Activated CD4-positive, alpha-beta T cell treated with anti-CD3 and anti-CD28 coated beads for 36 hours (primary cell): ENCODE measurements around the gene IRF8. TPM values are rescaled to one million over a fixed set of nuclear protein-coding genes. Genes with fewer than 3 reads are reported as not detected.
A peak's percentile ranks its signal among the peaks of the same experiment; 100 is the strongest.

Experiments
- ATAC-seq: fragments of 200-7000 bp; cut with Tn5 transposase; one replicate; pipeline ENCODE4 v1.10.0; 2021; ENCODE audit warnings: mild to moderate bottlenecking, moderate library complexity
- CTCF ChIA-PET: fragments of 350-600 bp; sonication (Branson Sonifier 250); formaldehyde crosslinking; loops from one replicate; lab custom pipeline; 2021; ENCODE audit warnings: antibody characterized with exemption; lab: Charles Lee
- POLR2A ChIA-PET: fragments of 350-600 bp; sonication (Branson Sonifier 250); formaldehyde crosslinking; loops from one replicate; lab custom pipeline; 2021; ENCODE audit warnings: antibody characterized with exemption, inconsistent platforms; lab: Charles Lee
- DNase-seq: peaks from one replicate; pipeline ENCODE4 v3.0.0-alpha.2; 2020
- H3K27ac Mint-ChIP-seq: one replicate; pipeline ENCODE4 v1.8.0; 2021; ENCODE audit warnings: mixed read lengths
- H3K27me3 Mint-ChIP-seq: one replicate; pipeline ENCODE4 v1.8.0; 2021; ENCODE audit warnings: mixed read lengths
- H3K36me3 Mint-ChIP-seq: one replicate; pipeline ENCODE4 v1.8.0; 2021; ENCODE audit warnings: low read depth, mixed read lengths
- H3K4me1 Mint-ChIP-seq: one replicate; pipeline ENCODE4 v1.8.0; 2021; ENCODE audit warnings: mixed read lengths
- H3K4me3 Mint-ChIP-seq: one replicate; pipeline ENCODE4 v1.8.0; 2021; ENCODE audit warnings: mild to moderate bottlenecking, moderate library complexity, mixed read lengths
- H3K9me3 Mint-ChIP-seq: one replicate; pipeline ENCODE4 v1.8.0; 2021; ENCODE audit warnings: low read depth, mixed read lengths
- intact Hi-C, 2 experiments: fragments of 100-400 bp; cut with DNase I in 1 of 2; cut with micrococcal nuclease in 1 of 2; formaldehyde crosslinking; loops; one replicate each; pipeline versions ENCODE4 v1.14.2 to v1.15.1; 2022 to 2024; cut with DNase I, micrococcal nuclease
- total RNA-seq, 2 experiments: library from RNA; stranded (reverse); gene quantifications; one replicate each; pipeline ENCODE4 v1.2.3, GENCODE V29; 2021

Gene IRF8
- total RNA-seq, 2 experiments from 2014 or later = 227 to 250 TPM

GRCh38 chr16:85926370-85926769, 27.4 kb downstream of the IRF8 start:
- H3K4me3 Mint-ChIP-seq = peak overlapping the region; percentile 46
- intact Hi-C loops = no loop called here
- CTCF ChIA-PET = no interaction called here
- POLR2A ChIA-PET = no interaction called here
- H3K9me3 Mint-ChIP-seq = no peaks in the 10 kb centered on the region
- peaks cover 14% of the 10 kb centered on the region for H3K36me3 Mint-ChIP-seq
- peaks cover 45% of the 10 kb centered on the region for H3K4me1 Mint-ChIP-seq
- ATAC-seq = no peak
- no peak for DNase-seq
- peaks cover 6% of the 10 kb centered on the region for H3K27me3 Mint-ChIP-seq
- peak overlapping the region; percentile 80 for H3K27ac Mint-ChIP-seq

DNA sequence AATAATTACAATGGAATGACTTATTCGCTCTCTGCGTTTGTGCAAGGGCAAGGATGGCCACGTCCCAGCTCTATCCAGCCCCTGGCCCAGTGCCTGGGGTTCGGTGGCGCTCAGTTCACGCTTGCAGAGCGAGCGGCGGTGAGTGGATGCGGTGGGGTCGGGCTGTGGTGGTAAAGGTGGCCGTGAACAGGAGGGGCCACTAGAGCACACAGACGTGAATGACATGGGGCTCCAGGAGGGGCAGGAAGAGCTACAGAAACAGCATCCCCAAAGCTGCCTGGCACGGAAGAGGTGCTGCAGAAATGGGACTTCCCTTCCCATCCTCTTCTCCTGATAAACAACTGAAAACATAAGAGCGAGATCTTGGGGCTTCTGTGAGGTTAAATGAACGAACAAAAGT, 28.4 kb downstream of the IRF8 start:
- Mint-ChIP-seq H3K27me3 (peaks cover 6% of the 10 kb centered on the region), H3K4me3 (peak overlapping the region; percentile 51), H3K4me1 (peaks cover 47% of the 10 kb centered on the region), H3K9me3 (no peaks in the 10 kb centered on the region), H3K27ac (peak overlapping the region; percentile 37), H3K36me3 (peaks cover 6% of the 10 kb centered on the region)
- intact Hi-C loops = no loop called here
- ATAC-seq (no peak), DNase-seq (no peak)
- ChIA-PET POLR2A (no interaction called here), CTCF (interaction anchor here (0.6 kb wide), 1 partner anchor 62 kb away, joined by 3 read pairs; no protein-coding TSS in a partner anchor)

DNA sequence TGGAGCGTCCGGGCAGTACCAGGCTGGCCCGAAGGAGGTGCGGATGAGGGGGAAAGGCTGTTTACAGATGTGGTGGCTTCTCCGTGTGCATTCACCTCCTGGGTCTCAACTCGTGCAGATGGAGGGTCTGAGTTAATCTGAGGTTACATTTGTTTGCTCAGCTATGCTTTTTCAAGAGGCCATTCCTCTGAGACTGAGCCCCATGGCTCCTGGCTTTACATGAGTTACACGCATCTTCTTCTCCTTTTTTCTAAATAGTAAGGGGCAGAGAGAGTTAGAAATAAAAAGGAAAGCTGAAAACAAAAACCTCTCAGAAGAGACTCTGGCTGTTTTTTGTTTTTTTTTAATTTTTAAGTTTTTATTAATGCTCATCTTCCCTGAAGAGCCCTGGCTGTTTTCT, 29.0 kb downstream of the IRF8 start:
- CTCF ChIA-PET = interaction anchor here (0.6 to 1.5 kb wide), 3 partner anchors 16 to 107 kb away, joined by 3 to 6 read pairs (median 3); no protein-coding TSS in a partner anchor
- peak overlapping the region; percentile 51 for H3K4me3 Mint-ChIP-seq
- no peak for ATAC-seq
- no peak for DNase-seq
- peaks cover 53% of the 10 kb centered on the region for H3K4me1 Mint-ChIP-seq
- peaks cover 6% of the 10 kb centered on the region for H3K27me3 Mint-ChIP-seq
- H3K36me3 Mint-ChIP-seq = peaks cover 6% of the 10 kb centered on the region
- H3K27ac Mint-ChIP-seq = peak overlapping the region; percentile 37
- intact Hi-C loops = no loop called here
- H3K9me3 Mint-ChIP-seq = no peaks in the 10 kb centered on the region
- POLR2A ChIA-PET = no interaction called here

DNA sequence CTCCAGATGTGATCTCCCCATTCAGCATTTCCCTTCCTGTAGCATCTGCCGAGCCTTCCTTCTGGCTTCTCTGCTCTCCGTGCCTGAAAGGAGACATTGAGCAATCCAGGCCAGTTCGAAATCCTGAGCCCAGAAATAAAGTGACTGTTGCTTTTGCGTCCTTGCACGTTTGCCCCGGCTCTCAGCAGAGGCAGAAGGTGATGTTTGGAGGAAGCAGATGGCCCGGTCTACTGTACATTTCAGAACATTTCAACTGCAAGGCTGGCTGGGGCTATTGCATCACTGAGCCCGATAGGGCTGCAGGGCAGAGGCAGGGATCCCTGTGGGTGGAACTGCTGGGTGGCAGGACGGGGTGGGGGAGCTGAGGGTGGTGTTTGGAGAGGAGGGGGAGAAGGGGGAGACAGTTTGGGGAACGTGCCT, 29.4 kb downstream of the IRF8 start:
- POLR2A ChIA-PET = no interaction called here
- H3K4me1 Mint-ChIP-seq = peaks cover 56% of the 10 kb centered on the region
- DNase-seq = no peak
- CTCF ChIA-PET = interaction anchor here (0.7 to 1.5 kb wide), 3 partner anchors 10 to 108 kb away, joined by 3 to 6 read pairs (median 3); no protein-coding TSS in a partner anchor
- peak overlapping the region; percentile 2 for H3K27ac Mint-ChIP-seq
- intact Hi-C loops = no loop called here
- H3K36me3 Mint-ChIP-seq = peaks cover 7% of the 10 kb centered on the region
- H3K9me3 Mint-ChIP-seq = no peaks in the 10 kb centered on the region
- peak overlapping the region; percentile 9 for H3K4me3 Mint-ChIP-seq
- H3K27me3 Mint-ChIP-seq = peaks cover 6% of the 10 kb centered on the region
- ATAC-seq = no peak

GRCh38 chr16:85929259-85929721, 30.3 kb downstream of the IRF8 start:
- ChIA-PET POLR2A (no interaction called here), CTCF (interaction anchor here (1.5 kb wide), 1 partner anchor 108 kb away, joined by 6 read pairs; no protein-coding TSS in a partner anchor)
- H3K4me3 Mint-ChIP-seq = no peak overlapping the region
- H3K27ac Mint-ChIP-seq = no peak overlapping the region
- ATAC-seq (no peak), DNase-seq (no peak)
- no peaks in the 10 kb centered on the region for H3K9me3 Mint-ChIP-seq
- peaks cover 57% of the 10 kb centered on the region for H3K4me1 Mint-ChIP-seq
- intact Hi-C loops = no loop called here
- peaks cover 11% of the 10 kb centered on the region for H3K36me3 Mint-ChIP-seq
- peaks cover 6% of the 10 kb centered on the region for H3K27me3 Mint-ChIP-seq

DNA sequence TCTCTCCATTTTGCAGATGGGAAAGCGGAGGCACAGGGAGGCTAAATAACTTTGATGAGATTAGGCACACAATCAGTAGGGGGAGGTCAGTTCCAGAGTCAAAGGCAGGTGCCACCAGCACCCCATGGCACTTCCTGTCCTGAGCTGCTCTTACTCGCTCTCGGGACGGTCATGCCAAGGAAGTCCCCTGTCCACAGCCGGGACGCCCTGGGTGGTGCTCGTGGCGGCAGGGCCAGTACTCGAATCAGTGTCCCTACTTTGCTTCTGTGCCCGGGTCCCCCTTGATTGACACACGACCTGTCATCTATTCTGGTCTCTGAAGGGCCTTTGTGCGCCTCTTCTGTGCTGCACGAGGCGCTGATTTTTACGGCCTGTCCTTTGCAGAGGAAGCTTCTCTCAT, 31.3 kb downstream of the IRF8 start:
- DNase-seq = no peak
- intact Hi-C loops = no loop called here
- Mint-ChIP-seq H3K27me3 (peaks cover 6% of the 10 kb centered on the region), H3K27ac (peak overlapping the region; percentile 51), H3K9me3 (no peaks in the 10 kb centered on the region), H3K4me3 (no peak overlapping the region), H3K4me1 (peaks cover 57% of the 10 kb centered on the region), H3K36me3 (peaks cover 14% of the 10 kb centered on the region)
- CTCF ChIA-PET = no interaction called here
- ATAC-seq = no peak
- POLR2A ChIA-PET = no interaction called here

DNA sequence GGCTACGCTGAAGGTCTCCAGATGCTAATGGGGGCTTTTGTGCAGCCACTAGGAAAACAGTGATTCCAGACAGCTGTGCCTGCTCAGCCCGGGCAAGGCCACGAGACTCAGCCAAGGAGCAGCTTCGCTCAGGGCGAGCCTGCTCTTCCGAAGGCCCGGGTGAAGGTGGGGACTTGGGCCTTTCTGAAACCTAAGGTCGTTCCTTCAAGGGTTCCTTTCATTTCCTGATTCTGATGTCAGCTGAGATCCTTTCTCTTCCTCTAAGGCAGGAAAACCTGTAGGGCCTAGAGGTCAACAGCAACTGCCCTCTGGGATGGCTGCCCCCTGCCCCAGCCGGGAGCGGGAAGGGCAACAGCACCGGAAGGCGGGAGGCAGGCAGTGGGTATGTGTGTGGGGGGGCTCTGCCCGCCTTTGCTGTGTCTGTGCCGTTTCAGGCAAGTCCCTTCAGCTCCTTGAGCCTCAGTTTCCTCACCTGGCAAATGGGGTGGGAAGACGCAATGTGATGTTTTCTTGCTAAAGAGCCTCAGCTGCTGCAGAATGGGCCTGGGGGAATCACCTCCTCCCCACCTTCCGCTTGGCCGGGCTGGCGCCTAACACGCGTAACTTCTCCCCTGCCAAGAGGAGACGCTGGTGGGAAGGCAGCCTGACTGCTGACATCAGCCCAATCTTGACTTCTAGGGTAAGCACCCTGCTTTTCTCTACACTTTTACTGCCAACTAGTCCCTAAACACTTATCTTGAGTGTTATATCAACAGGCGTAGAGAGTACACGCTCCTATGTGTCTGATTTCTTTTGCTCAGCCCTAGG, 32.8 kb downstream of the IRF8 start:
- Mint-ChIP-seq H3K27ac (no peak overlapping the region), H3K4me3 (no peak overlapping the region), H3K27me3 (peaks cover 6% of the 10 kb centered on the region), H3K9me3 (no peaks in the 10 kb centered on the region), H3K36me3 (peaks cover 14% of the 10 kb centered on the region), H3K4me1 (peaks cover 63% of the 10 kb centered on the region)
- ChIA-PET CTCF (interaction anchor here (1.4 kb wide), 1 partner anchor 110 kb away, joined by 5 read pairs; no protein-coding TSS in a partner anchor), POLR2A (interaction anchor here (0.5 kb wide), 1 partner anchor 93 kb away, joined by 3 read pairs; no protein-coding TSS in a partner anchor)
- no peak for DNase-seq
- no peak for ATAC-seq
- intact Hi-C loops = no loop called here

DNA sequence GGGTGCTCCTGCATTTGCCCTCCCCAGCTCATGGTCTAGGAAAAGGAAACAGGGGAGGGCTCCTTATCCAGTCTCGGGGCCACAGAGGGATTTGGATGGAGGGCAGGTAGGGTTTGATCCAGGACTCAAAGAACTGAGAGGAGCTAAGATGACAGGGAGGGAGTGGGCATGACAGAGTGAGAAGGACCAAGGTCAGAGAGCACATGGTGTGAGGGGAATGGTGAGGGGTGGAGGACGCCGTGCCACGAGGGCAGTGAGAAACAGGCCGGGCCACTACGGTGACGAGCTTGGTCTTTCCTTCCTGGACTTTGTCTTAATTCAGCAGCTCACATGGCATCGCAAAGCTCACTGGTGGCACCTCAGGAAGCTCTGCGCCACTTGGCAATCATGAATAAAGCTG, 35.2 kb downstream of the IRF8 start:
- H3K4me3 Mint-ChIP-seq = no peak overlapping the region
- ChIA-PET CTCF (interaction anchor here (0.8 to 4.6 kb wide), 4 partner anchors 12 to 113 kb away, joined by 3 to 37 read pairs (median 6); no protein-coding TSS in a partner anchor), POLR2A (interaction anchor here (1.3 kb wide), 1 partner anchor 11 kb away, joined by 3 read pairs; no protein-coding TSS in a partner anchor)
- intact Hi-C loops = loop anchor here in 1 of 2 experiments (2.0 kb wide), 1 partner anchor 31 kb away; no protein-coding TSS in a partner anchor
- DNase-seq (no peak), ATAC-seq (no peak)
- H3K27ac Mint-ChIP-seq = peak overlapping the region; percentile 84
- no peaks in the 10 kb centered on the region for H3K27me3 Mint-ChIP-seq
- H3K4me1 Mint-ChIP-seq = peaks cover 65% of the 10 kb centered on the region
- no peaks in the 10 kb centered on the region for H3K9me3 Mint-ChIP-seq
- peaks cover 17% of the 10 kb centered on the region for H3K36me3 Mint-ChIP-seq

- intact Hi-C loops = loop anchor here in 1 of 2 experiments (2.0 kb wide), 1 partner anchor 33 kb away; no protein-coding TSS in a partner anchor
- Mint-ChIP-seq H3K36me3 (peaks cover 17% of the 10 kb centered on the region), H3K27ac (peak overlapping the region; percentile 84), H3K27me3 (no peaks in the 10 kb centered on the region), H3K4me1 (peaks cover 63% of the 10 kb centered on the region), H3K4me3 (peak overlapping the region; percentile 49), H3K9me3 (no peaks in the 10 kb centered on the region)
- ATAC-seq (peak; percentile 0), DNase-seq (no peak)
- ChIA-PET POLR2A (interaction anchor here (0.6 to 1.5 kb wide), 8 partner anchors 10 to 1016 kb away, joined by 3 to 13 read pairs (median 4); no protein-coding TSS in a partner anchor), CTCF (interaction anchor here (0.5 to 4.6 kb wide), 5 partner anchors 39 to 627 kb away, joined by 3 to 37 read pairs (median 4); no protein-coding TSS in a partner anchor)
Measured at GRCh38 chr16:85935391-85935973, 36.5 kb downstream of the IRF8 start.

GRCh38 chr16:85935974-85936760, 37.2 kb downstream of the IRF8 start:
- Mint-ChIP-seq H3K4me1 (peaks cover 63% of the 10 kb centered on the region), H3K27me3 (no peaks in the 10 kb centered on the region), H3K4me3 (peak overlapping the region; percentile 49), H3K9me3 (no peaks in the 10 kb centered on the region), H3K36me3 (peaks cover 17% of the 10 kb centered on the region), H3K27ac (peak overlapping the region; percentile 84)
- intact Hi-C loops = loop anchor here (1.0 to 2.0 kb wide), 15 partner anchors 11 to 881 kb away; partner anchors contain the start of genes COX4I1 (in 1 of the 2) and EMC8 (in 1 of the 2)
- ATAC-seq (peak; percentile 83), DNase-seq (peak; percentile 90)
- ChIA-PET CTCF (interaction anchor here (0.5 to 4.6 kb wide), 5 partner anchors 40 to 626 kb away, joined by 3 to 37 read pairs (median 4); no protein-coding TSS in a partner anchor), POLR2A (interaction anchor here (0.6 to 1.5 kb wide), 7 partner anchors 11 to 1017 kb away, joined by 3 to 13 read pairs (median 4); no protein-coding TSS in a partner anchor)
